Activated naive CD8-positive, alpha-beta T cell (primary cell): Measurements from ENCODE around the gene TRIO.

ENCODE experiments used
- H3K27ac Mint-ChIP-seq: one replicate; pipeline ENCODE4 v1.8.0; 2021; ENCODE audit warnings: mixed read lengths
- H3K27me3 Mint-ChIP-seq: one replicate; pipeline ENCODE4 v1.8.0; 2021; ENCODE audit warnings: mixed read lengths
- H3K36me3 Mint-ChIP-seq: one replicate; pipeline ENCODE4 v1.8.0; 2021; ENCODE audit warnings: mixed read lengths
- H3K4me1 Mint-ChIP-seq: one replicate; pipeline ENCODE4 v1.8.0; 2021; ENCODE audit warnings: low read depth, mixed read lengths
- H3K4me3 Mint-ChIP-seq: one replicate; pipeline ENCODE4 v1.8.0; 2021; ENCODE audit warnings: mild to moderate bottlenecking, mixed read lengths
- H3K9me3 Mint-ChIP-seq: one replicate; pipeline ENCODE4 v1.8.0; 2021; ENCODE audit warnings: low read depth, mixed read lengths

The TRIO gene

DNA sequence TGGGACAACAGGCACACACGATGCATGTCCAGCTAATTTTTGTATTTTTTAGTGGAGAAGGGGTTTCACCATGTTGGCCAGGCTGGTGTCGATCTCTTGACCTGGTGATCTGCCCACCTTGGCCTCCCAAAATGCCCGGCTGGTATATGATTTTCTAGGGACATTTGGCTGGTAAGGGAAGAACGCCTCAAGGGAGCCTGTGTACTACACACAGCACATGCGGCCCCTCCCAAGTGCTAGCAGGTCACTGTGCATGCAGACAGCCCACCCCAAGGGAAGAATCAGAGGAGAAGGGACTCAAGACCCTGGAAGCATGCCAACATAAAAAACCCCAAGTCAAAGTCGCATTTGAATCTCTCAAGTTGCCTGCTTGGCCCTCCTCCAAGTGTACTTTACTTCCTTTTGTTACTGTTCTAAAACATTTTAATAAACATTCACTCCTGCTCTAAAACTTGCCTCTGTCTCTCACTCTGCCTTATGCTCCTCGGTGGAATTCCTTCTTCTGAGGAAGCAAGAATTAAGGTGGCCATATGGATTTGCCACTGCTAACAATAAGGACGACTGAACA lies 414.1 kb downstream of the TRIO start:
- Mint-ChIP-seq H3K4me3 (no peak overlapping the region), H3K27me3 (no peaks in the 10 kb centered on the region), H3K27ac (no peak overlapping the region), H3K4me1 (peaks cover 30% of the 10 kb centered on the region), H3K9me3 (no peaks in the 10 kb centered on the region), H3K36me3 (no peaks in the 10 kb centered on the region)

DNA sequence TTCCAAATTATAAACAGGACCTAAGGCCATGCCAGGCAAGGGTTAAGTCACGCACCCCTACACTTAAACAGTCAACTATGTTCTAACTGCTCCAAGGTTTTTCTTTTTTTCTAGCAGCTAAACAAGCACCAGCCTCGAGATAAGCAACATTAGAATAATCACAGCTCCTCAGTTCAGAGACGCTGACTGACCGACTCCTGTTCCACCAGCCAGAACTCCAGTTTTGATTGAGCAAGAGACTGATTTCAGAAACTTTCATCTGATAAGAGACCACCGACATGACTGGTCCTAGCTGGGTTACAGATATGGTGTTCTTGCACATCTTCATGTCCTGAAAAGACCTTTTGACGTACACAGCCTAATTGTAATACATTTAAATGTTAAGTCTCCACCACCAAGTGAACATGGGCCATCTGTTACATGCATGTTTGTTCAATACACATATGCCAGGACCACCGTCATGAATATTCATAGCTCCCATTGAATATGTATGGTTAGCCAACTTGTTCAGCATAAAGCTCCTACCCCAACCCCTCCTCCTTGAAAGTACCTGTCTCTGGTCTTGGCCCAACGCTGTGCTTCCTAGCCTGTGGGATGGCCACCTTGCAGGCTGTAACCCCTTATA lies 414.8 kb downstream of the TRIO start:
- Mint-ChIP-seq H3K27ac (no peak overlapping the region), H3K4me3 (no peak overlapping the region), H3K4me1 (peaks cover 30% of the 10 kb centered on the region)

More for the DNA sequence above, 414.8 kb downstream of the TRIO start:
- H3K36me3 Mint-ChIP-seq = no peaks in the 10 kb centered on the region
- no peaks in the 10 kb centered on the region for H3K9me3 Mint-ChIP-seq
- H3K27me3 Mint-ChIP-seq = no peaks in the 10 kb centered on the region
